ENCODE results near the gene COX8C.

Gene COX8C

DNA sequence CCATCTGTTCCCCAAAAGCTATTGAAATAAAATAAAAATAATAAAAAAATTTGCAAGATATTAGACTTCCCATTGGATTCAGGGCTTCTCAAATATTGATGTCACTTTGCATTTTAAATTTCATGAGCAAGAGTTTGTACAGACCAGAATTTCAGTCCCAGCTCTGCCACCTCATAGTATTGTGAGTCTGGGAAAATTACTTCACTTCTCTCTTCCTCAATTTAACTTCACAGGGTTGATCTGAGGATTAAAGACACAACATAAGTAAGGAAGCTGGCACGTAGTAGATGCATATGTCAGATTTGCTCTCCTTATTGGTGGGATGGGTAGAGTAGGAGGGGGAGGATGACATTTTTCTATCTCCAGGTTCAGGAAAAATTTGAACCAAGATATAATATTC is 32.8 kb downstream of the COX8C start:
- no peak for DNase-seq

DNA sequence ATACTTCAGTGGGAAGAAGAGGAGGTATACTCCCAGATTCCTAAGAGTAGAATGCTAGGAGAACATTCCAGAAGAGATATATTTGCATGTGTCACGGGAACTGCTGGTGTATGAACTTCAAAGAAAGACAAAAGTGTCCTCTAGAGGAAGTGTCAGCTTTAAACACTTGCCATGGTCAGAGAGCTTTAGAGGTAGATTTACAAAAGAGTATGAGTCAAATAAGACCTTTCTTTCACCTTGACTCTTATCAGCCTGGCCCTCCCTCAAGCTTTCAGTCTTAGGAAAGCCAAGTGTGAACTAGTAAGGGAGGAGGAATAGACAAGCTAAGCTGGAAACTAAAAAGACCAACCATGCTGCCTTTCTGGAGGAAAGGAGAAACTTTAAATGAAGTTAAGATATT is 34.7 kb downstream of the COX8C start:
- DNase-seq: no peak

DNA sequence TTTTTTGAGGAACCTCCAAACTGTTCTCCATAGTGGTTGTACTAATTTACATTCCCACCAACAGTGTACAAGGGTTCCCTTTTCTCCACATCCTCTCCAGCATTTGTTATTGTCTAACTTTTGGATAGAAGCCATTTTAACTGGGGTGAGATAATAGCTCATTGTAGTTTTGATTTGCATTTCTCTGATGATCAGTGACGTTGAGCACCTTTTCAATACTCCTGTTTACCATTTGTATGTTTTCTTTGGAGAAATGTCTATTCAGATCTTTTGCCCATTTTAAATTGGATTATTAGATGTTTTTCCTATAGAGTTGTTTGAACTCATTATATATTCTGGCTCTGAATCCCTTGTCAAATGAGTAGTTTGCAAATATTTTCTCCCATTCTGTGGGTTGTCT is 37.3 kb downstream of the COX8C start:
- DNase-seq: peak; percentile 1

DNA sequence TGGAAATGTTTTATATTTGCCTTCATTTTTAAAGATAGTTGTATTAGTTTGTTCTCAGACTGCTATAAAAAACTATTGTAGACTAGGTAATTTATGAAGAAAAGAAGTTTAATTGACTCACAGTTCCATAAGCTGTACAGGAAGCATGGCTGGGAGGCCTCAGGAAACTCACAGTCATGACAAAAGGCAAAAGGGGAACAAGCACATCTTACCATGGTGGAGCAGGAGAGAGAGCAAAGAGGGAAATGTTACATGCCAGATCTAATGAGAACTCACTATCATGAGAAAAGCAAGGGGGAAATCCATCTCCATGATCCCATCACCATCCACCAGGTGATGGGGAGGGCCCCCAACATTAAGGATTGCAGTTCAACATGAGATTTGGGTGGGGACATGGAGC is 48.2 kb downstream of the COX8C start:
- no peak for DNase-seq

DNA sequence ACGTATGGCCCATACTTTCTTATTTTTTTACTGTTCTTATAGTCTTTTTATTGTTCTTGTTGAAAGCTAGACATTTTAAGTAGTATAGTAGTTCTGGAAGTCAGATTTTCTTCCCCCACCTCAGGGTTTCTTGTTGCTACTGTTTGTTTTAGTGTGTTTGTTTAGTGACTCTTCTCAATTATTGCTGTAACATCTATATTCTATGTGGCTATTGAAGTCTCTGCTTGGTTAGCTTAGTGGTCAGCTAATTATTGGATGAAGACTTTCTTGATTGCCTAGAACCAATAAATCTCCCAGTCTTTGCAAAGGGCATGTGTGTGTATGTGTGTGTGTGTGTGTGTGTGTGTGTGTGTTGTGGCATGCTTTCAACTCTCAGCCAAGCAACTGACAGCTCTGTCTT is 49.5 kb downstream of the COX8C start:
- no peak for DNase-seq

Measured in COR-L47 (cell line).